IPS-15b (cell line): ENCODE data around the gene KCNJ14.
A peak's percentile ranks its signal among the peaks of the same experiment; 100 is the strongest.

Source experiments
- H3K27me3 ChIP-seq: one replicate; pipeline ENCODE4 v1.6.1; 2013; ENCODE audit warnings: low read length; ENCODE audit not compliant: control insufficient read depth, insufficient read depth
- H3K36me3 ChIP-seq: one replicate; pipeline ENCODE4 v1.6.1; 2013; ENCODE audit warnings: low read length; ENCODE audit not compliant: control insufficient read depth, insufficient read depth
- H3K4me1 ChIP-seq: one replicate; pipeline ENCODE4 v1.6.1; 2013; ENCODE audit warnings: mild to moderate bottlenecking, low read length; ENCODE audit not compliant: control insufficient read depth, insufficient read depth
- H3K4me3 ChIP-seq: one replicate; pipeline ENCODE4 v1.5.1; 2013; ENCODE audit warnings: low read depth, low read length
- H3K9ac ChIP-seq: one replicate; pipeline ENCODE4 v1.6.1; 2013; ENCODE audit warnings: low read depth, mild to moderate bottlenecking, low read length
- H3K9me3 ChIP-seq: one replicate; pipeline ENCODE4 v1.6.1; 2013; ENCODE audit warnings: mild to moderate bottlenecking, low read length; ENCODE audit not compliant: control insufficient read depth, insufficient read depth

KCNJ14 gene

GRCh38 chr19:48465215-48465614 lies 9.8 kb downstream of the KCNJ14 start:
- H3K27me3 ChIP-seq, result no peaks in the 10 kb centered on the region
- peaks cover 7% of the 10 kb centered on the region for H3K36me3 ChIP-seq
- H3K4me3 ChIP-seq, result no peak overlapping the region
- no peaks in the 10 kb centered on the region for H3K9me3 ChIP-seq
- H3K4me1 ChIP-seq, result peaks cover 2% of the 10 kb centered on the region
- H3K9ac ChIP-seq, result no peak overlapping the region

- H3K36me3 ChIP-seq, result peaks cover 21% of the 10 kb centered on the region
These were observed 11.4 kb downstream of the KCNJ14 start for GRCh38 chr19:48466561-48467325.

GRCh38 chr19:48468772-48469288 lies 13.5 kb downstream of the KCNJ14 start:
- H3K27me3 ChIP-seq, result no peaks in the 10 kb centered on the region
- peak overlapping the region; percentile 85 for H3K4me3 ChIP-seq
- peaks cover 34% of the 10 kb centered on the region for H3K36me3 ChIP-seq
- H3K4me1 ChIP-seq, result peaks cover 2% of the 10 kb centered on the region
- no peak overlapping the region for H3K9ac ChIP-seq
- no peaks in the 10 kb centered on the region for H3K9me3 ChIP-seq

More at GRCh38 chr19:48466561-48467325, 11.4 kb downstream of the KCNJ14 start:
- no peaks in the 10 kb centered on the region for H3K9me3 ChIP-seq
- no peak overlapping the region for H3K4me3 ChIP-seq
- peaks cover 2% of the 10 kb centered on the region for H3K4me1 ChIP-seq
- no peaks in the 10 kb centered on the region for H3K27me3 ChIP-seq
- no peak overlapping the region for H3K9ac ChIP-seq

- Histone ChIP-seq H3K36me3 (peaks cover 39% of the 10 kb centered on the region), H3K4me3 (peak within 1 kb of the TSS; percentile 85), H3K4me1 (peaks cover 2% of the 10 kb centered on the region), H3K9ac (peak within 1 kb of the TSS; percentile 92), H3K27me3 (no peaks in the 10 kb centered on the region), H3K9me3 (no peaks in the 10 kb centered on the region)
These were observed 14.0 kb downstream of the KCNJ14 start, which contains the start of gene CYTH2 for GRCh38 chr19:48469289-48469881. TSS of gene CYTH2 (plus strand) at chr19:48469369. CDS start at chr19:48469508, 139 bp downstream.

- Histone ChIP-seq H3K4me3 (peak overlapping the region; percentile 85), H3K4me1 (peaks cover 2% of the 10 kb centered on the region), H3K27me3 (no peaks in the 10 kb centered on the region), H3K9ac (no peak overlapping the region), H3K36me3 (peaks cover 45% of the 10 kb centered on the region), H3K9me3 (no peaks in the 10 kb centered on the region)
These were observed 14.7 kb downstream of the KCNJ14 start for GRCh38 chr19:48469934-48470680.

- H3K36me3 ChIP-seq, result peaks cover 53% of the 10 kb centered on the region
- no peaks in the 10 kb centered on the region for H3K9me3 ChIP-seq
- H3K9ac ChIP-seq, result no peak overlapping the region
- H3K4me3 ChIP-seq, result no peak overlapping the region
- H3K27me3 ChIP-seq, result no peaks in the 10 kb centered on the region
- peaks cover 2% of the 10 kb centered on the region for H3K4me1 ChIP-seq
These were observed 15.5 kb downstream of the KCNJ14 start for GRCh38 chr19:48470856-48471255.

- Histone ChIP-seq H3K9ac (no peak overlapping the region), H3K4me3 (no peak overlapping the region), H3K4me1 (peaks cover 2% of the 10 kb centered on the region), H3K36me3 (peaks cover 62% of the 10 kb centered on the region), H3K9me3 (no peaks in the 10 kb centered on the region), H3K27me3 (no peaks in the 10 kb centered on the region)
These were observed 16.5 kb downstream of the KCNJ14 start for GRCh38 chr19:48471836-48472235.

- Histone ChIP-seq H3K4me1 (no peaks in the 10 kb centered on the region), H3K9me3 (no peaks in the 10 kb centered on the region), H3K27me3 (no peaks in the 10 kb centered on the region), H3K36me3 (peaks cover 66% of the 10 kb centered on the region), H3K9ac (no peak overlapping the region), H3K4me3 (no peak overlapping the region)
These were observed 18.0 kb downstream of the KCNJ14 start for GRCh38 chr19:48473161-48473966.

- H3K4me3 ChIP-seq, result no peak overlapping the region
- H3K9ac ChIP-seq, result no peak overlapping the region
- no peaks in the 10 kb centered on the region for H3K27me3 ChIP-seq
- H3K36me3 ChIP-seq, result peaks cover 67% of the 10 kb centered on the region
- no peaks in the 10 kb centered on the region for H3K9me3 ChIP-seq
- H3K4me1 ChIP-seq, result no peaks in the 10 kb centered on the region
These were observed 18.8 kb downstream of the KCNJ14 start for GRCh38 chr19:48474084-48474592.

GRCh38 chr19:48475369-48476068 lies 20.1 kb downstream of the KCNJ14 start:
- peaks cover 67% of the 10 kb centered on the region for H3K36me3 ChIP-seq
- H3K9me3 ChIP-seq, result no peaks in the 10 kb centered on the region
- H3K4me3 ChIP-seq, result no peak overlapping the region
- H3K9ac ChIP-seq, result no peak overlapping the region
- no peaks in the 10 kb centered on the region for H3K4me1 ChIP-seq
- H3K27me3 ChIP-seq, result no peaks in the 10 kb centered on the region
